A549 (cell line): ENCODE data around the gene MBOAT2.

Experiments
- CTCF ChIP-seq: fragments of >200 bp; sonication (Bioruptor Twin); formaldehyde crosslinking; IDR thresholded peaks from 3 replicates; pipeline ENCODE4 v1.5.1; 2016
- KDM5A ChIP-seq: fragments of 200-600 bp; sonication (generic); IDR thresholded peaks from 2 replicates; pipeline ENCODE4 v1.6.1; 2016; ENCODE audit warnings: antibody characterized with exemption, mild to moderate bottlenecking
- NFE2L2 ChIP-seq: fragments of 150-350 bp; conservative IDR thresholded peaks from 2 replicates; pipeline ENCODE4 v1.6.1; 2014; ENCODE audit warnings: low read length
- REST ChIP-seq: fragments of 200-600 bp; sonication (generic); IDR thresholded peaks from 2 replicates; pipeline ENCODE4 v1.6.1; 2016; ENCODE audit warnings: antibody characterized with exemption, mild to moderate bottlenecking, moderate library complexity

- TF ChIP-seq CTCF (no peak), NFE2L2 (no peak), KDM5A (no peak), REST (no peak)
Measured at GRCh38 chr2:8856176-8856575, 147.3 kb downstream of the MBOAT2 start.
